GM12878 (cell line): ENCODE results near the gene M1AP. TPM values are rescaled to one million over a fixed set of nuclear protein-coding genes. Genes with fewer than 3 reads are reported as not detected.

ENCODE experiments used
- ATAC-seq: fragments of 200-7000 bp; cut with Tn5 transposase; 3 replicates; pipeline ENCODE4 v1.9.1; 2020; ENCODE audit warnings: mild to moderate bottlenecking, moderate library complexity
- BruUV-seq: library from RNA; stranded (reverse); fragments of 400-500 nt; replicated peaks from 2 replicates; lab custom pipeline; 2021; lab: Mats Ljungman, UMichigan
- CTCF ChIA-PET: fragments of 300-600 bp; sonication (Branson Sonifier 250); formaldehyde crosslinking; extraction: SDS; loops from one replicate; lab custom pipeline; 2021; ENCODE audit warnings: inconsistent platforms; lab: Yijun Ruan, JAX
- POLR2A ChIA-PET: fragments of 350-600 bp; formaldehyde crosslinking; extraction: SDS; loops from one replicate; lab custom pipeline; 2021; ENCODE audit warnings: inconsistent platforms; lab: Charles Lee
- RAD21 ChIA-PET: fragments of 300-600 bp; sonication (Branson Sonifier 250); formaldehyde crosslinking; loops from one replicate; lab custom pipeline; 2023; ENCODE audit warnings: antibody characterized with exemption; ENCODE audit not compliant: unreplicated experiment; lab: Charles Lee
- SMC1A ChIA-PET: fragments of 300-600 bp; sonication (Branson Sonifier 250); formaldehyde crosslinking; loops from one replicate; lab custom pipeline; 2023; ENCODE audit not compliant: unreplicated experiment, uncharacterized antibody; lab: Charles Lee
- DNase-seq: peaks from one replicate; pipeline ENCODE4 v3.0.0-alpha.2; 2011; ENCODE audit warnings: low read depth, low spot score
- FAIRE-seq: peaks from 3 replicates; lab custom pipeline; 2011; peaks lifted over from hg19 to GRCh38; lab: Jason Lieb, UNC
- H2AFZ ChIP-seq: 2 replicates; pipeline ENCODE4 v1.6.0; 2011; ENCODE audit warnings: low read depth, low read length, control low read depth; ENCODE audit not compliant: control insufficient read depth
- H3K27ac ChIP-seq: 2 replicates; pipeline ENCODE4 v1.5.1; 2011; ENCODE audit warnings: control low read depth; ENCODE audit not compliant: control insufficient read depth, insufficient read depth
- H3K27me3 ChIP-seq, 2 experiments: replicated peaks in 1 of 2; 2 replicates each; pipeline versions ENCODE4 v1.6.0 to v1.6.1; 2011; ENCODE audit warnings: low read length in 1 of 2; ENCODE audit not compliant: control insufficient read depth in 2 of 2, insufficient read depth in 2 of 2
- H3K36me3 ChIP-seq, 2 experiments: 2 replicates each; pipeline ENCODE4 v1.5.1; 2011; ENCODE audit warnings: low read length in 1 of 2; ENCODE audit not compliant: control insufficient read depth in 2 of 2, insufficient read depth in 2 of 2
- H3K4me1 ChIP-seq: 2 replicates; pipeline ENCODE4 v1.6.1; 2011; ENCODE audit warnings: mild to moderate bottlenecking, low read length, moderate library complexity, mixed read lengths; ENCODE audit not compliant: control insufficient read depth, insufficient read depth
- H3K4me2 ChIP-seq: 2 replicates; pipeline ENCODE4 v1.6.0; 2011; ENCODE audit warnings: control low read depth; ENCODE audit not compliant: control insufficient read depth, insufficient read depth
- H3K4me3 ChIP-seq: fragments of 200-600 bp; sonication (generic); 2 replicates; pipeline ENCODE4 v1.5.1; 2016
- H3K79me2 ChIP-seq: 2 replicates; pipeline ENCODE4 v1.6.0; 2011; ENCODE audit warnings: low read length; ENCODE audit not compliant: control insufficient read depth, insufficient read depth
- H3K9ac ChIP-seq: 2 replicates; pipeline ENCODE4 v1.8.0; 2011; ENCODE audit warnings: low read length, control low read depth, mixed read lengths; ENCODE audit not compliant: control insufficient read depth, insufficient read depth
- H3K9me3 ChIP-seq: replicated peaks from 3 replicates; pipeline ENCODE4 v1.5.1; 2011; ENCODE audit warnings: mild to moderate bottlenecking, low read length; ENCODE audit not compliant: control insufficient read depth, insufficient read depth
- H4K20me1 ChIP-seq: 2 replicates; pipeline ENCODE4 v1.6.0; 2011; ENCODE audit not compliant: control insufficient read depth, insufficient read depth
- CBFB ChIP-seq: IDR thresholded peaks from 2 replicates; pipeline ENCODE4 v1.6.1; 2016; ENCODE audit warnings: antibody characterized with exemption, low read depth
- CBX3 ChIP-seq: fragments of 200-600 bp; sonication (generic); IDR thresholded peaks from 2 replicates; pipeline ENCODE4 v1.6.1; 2016; ENCODE audit warnings: low read depth, borderline replicate concordance
- EP300 ChIP-seq, 2 experiments: fragments of 150-350 bp in 1 of 2; IDR thresholded peaks; 2 replicates each; pipeline ENCODE4 v1.6.1; 2011 to 2012; ENCODE audit warnings: low read depth in 2 of 2, low read length in 2 of 2, borderline replicate concordance in 1 of 2, improper control_type of control experiment in 1 of 2, inconsistent platforms in 1 of 2; ENCODE audit not compliant: control insufficient read depth in 1 of 2
- HDAC6 ChIP-seq: fragments of 200-600 bp; sonication (generic); IDR thresholded peaks from one replicate; pipeline ENCODE4 v1.8.0; 2017; ENCODE audit warnings: antibody characterized with exemption; ENCODE audit not compliant: unreplicated experiment
- MYB ChIP-seq: fragments of 150-350 bp; IDR thresholded peaks from 2 replicates; pipeline ENCODE4 v1.6.1; 2014; ENCODE audit warnings: mild to moderate bottlenecking, low read depth, low read length, borderline replicate concordance
- PAX5 ChIP-seq: IDR thresholded peaks from 2 replicates; pipeline ENCODE4 v1.6.1; 2011; ENCODE audit warnings: low read depth, low read length, borderline replicate concordance
- RAD21 ChIP-seq: IDR thresholded peaks from 2 replicates; pipeline ENCODE4 v1.6.1; 2011; ENCODE audit warnings: mild to moderate bottlenecking, low read depth, low read length, moderate library complexity; ENCODE audit not compliant: insufficient read depth
- SIX5 ChIP-seq: IDR thresholded peaks from 2 replicates; pipeline ENCODE4 v1.6.1; 2011; ENCODE audit warnings: mild to moderate bottlenecking, low read depth, low read length, moderate library complexity; ENCODE audit not compliant: severe bottlenecking
- SMAD1 ChIP-seq: fragments of 450-650 bp; IDR thresholded peaks from 2 replicates; pipeline ENCODE4 v1.6.1; 2018; ENCODE audit warnings: mild to moderate bottlenecking, low read depth; ENCODE audit not compliant: partially characterized antibody
- USF1 ChIP-seq: IDR thresholded peaks from 2 replicates; pipeline ENCODE4 v1.6.1; 2011; ENCODE audit warnings: borderline replicate concordance, low read depth, mild to moderate bottlenecking, moderate library complexity, mixed read lengths, low read length; ENCODE audit not compliant: insufficient read depth; ENCODE audit errors: extremely low read length
- YBX1 ChIP-seq: fragments of 450-650 bp; IDR thresholded peaks from 2 replicates; pipeline ENCODE4 v1.6.1; 2016; ENCODE audit warnings: antibody characterized with exemption
- ZNF217 ChIP-seq: fragments of 450-650 bp; IDR thresholded peaks from 2 replicates; pipeline ENCODE4 v1.6.1; 2017; ENCODE audit warnings: antibody characterized with exemption, mild to moderate bottlenecking
- WGBS: methylation state at CpG from one replicate; pipeline ENCODE4 v1.1.6; 2016; ENCODE audit warnings: low lambda C conversion rate; ENCODE audit not compliant: insufficient replicate concordance, insufficient coverage; ENCODE audit errors: missing lambda C conversion rate; 5-methylcytosine and 5-hydroxymethylcytosine counted together
- in situ Hi-C: fragments of 300-500 bp; cut with MboI; formaldehyde crosslinking; loops from 9 replicates; pipeline ENCODE4 v1.14.3; 2018; ENCODE audit warnings: mixed read lengths
- intact Hi-C: fragments of 100-400 bp; cut with micrococcal nuclease; formaldehyde crosslinking; loops from one replicate; pipeline ENCODE4 v1.14.2; 2022; ENCODE audit not compliant: unreplicated experiment
- polyA plus RNA-seq, 11 experiments: library from polyadenylated mRNA; depleted of rRNA in 4 of 11; unstranded in 6 of 11; stranded (reverse) in 5 of 11; fragments of >200 nt; fragmentation: Nextera tagmentation in 4 of 11; fragmentation: Illumina TruSeq in 1 of 11; extraction: Ambion mirVana in 4 of 11; extraction: Trizol in 1 of 11; gene quantifications; 1 replicate in 1 of 11; 2 replicates in 10 of 11; pipeline versions ENCODE4 v1.2.1 to v1.2.3, GENCODE V29; 2011 to 2016; ENCODE audit warnings: inconsistent platforms in 2 of 11, missing spikeins in 2 of 11, low read depth in 1 of 11
- total RNA-seq, 4 experiments: library from RNA; depleted of rRNA in 3 of 4; stranded (reverse); fragments of >200 nt in 3 of 4; fragmentation: Illumina TruSeq in 1 of 4; extraction: Trizol in 1 of 4; gene quantifications; 2 replicates each; pipeline versions ENCODE4 v1.2.1 to v1.2.3, GENCODE V29; 2013 to 2021
- TF ChIP-seq, protein P1 (sequence below): fragments of 450-650 bp; IDR thresholded peaks from 2 replicates; pipeline ENCODE4 v1.6.1; 2017; ENCODE audit warnings: mild to moderate bottlenecking
- TF ChIP-seq, protein P2 (sequence below): IDR thresholded peaks from 2 replicates; pipeline ENCODE4 v1.6.1; 2011; ENCODE audit warnings: low read depth, mild to moderate bottlenecking, low read length, moderate library complexity, borderline replicate concordance; ENCODE audit errors: extremely low read depth

M1AP gene
- total and polyA plus RNA-seq, 10 of the 15 experiments (the other 5 are each of a cell fraction or from before 2014, with no cell fraction given), result 0.04 to 0.32 (median 0.16) TPM; not detected in 4

GRCh38 chr2:74526649-74527230 lies 121.4 kb downstream of the M1AP start:
- Histone ChIP-seq H4K20me1 (no peaks in the 10 kb centered on the region), H3K9me3 (no peaks in the 10 kb centered on the region), H3K27me3 (no peaks in the 10 kb centered on the region), H3K4me2 (peak overlapping the region; percentile 46), H3K4me3 (no peak overlapping the region), H3K79me2 (peaks cover 46% of the 10 kb centered on the region), H2AFZ (no peak overlapping the region), H3K4me1 (peaks cover 30% of the 10 kb centered on the region), H3K9ac (no peak overlapping the region), H3K27ac (no peak overlapping the region), H3K36me3 (peaks cover 12 to 23% of the 10 kb centered on the region in 2 experiments)
- ATAC-seq (no peak), FAIRE-seq (no peak), DNase-seq (no peak)
- ChIA-PET POLR2A (interaction anchor here (0.7 to 2.6 kb wide), 6 partner anchors 18 to 60 kb away, joined by 3 to 10 read pairs (median 4); partner anchors contain the start of gene PCGF1), SMC1A (interaction anchor here (1.4 to 9.9 kb wide), 4 partner anchors 18 to 60 kb away, joined by 3 to 208 read pairs (median 30); partner anchors contain the start of gene PCGF1), CTCF (interaction anchor here (1.1 to 10.4 kb wide), 6 partner anchors 19 to 60 kb away, joined by 4 to 226 read pairs (median 51); partner anchors contain the start of genes CCDC142, PCGF1 and TTC31), RAD21 (interaction anchor here (1.1 to 7.5 kb wide), 3 partner anchors 44 to 91 kb away, joined by 3 to 158 read pairs (median 7); partner anchors contain the start of genes CCDC142 and TTC31)
- intact Hi-C loops, result no loop called here
- BruUV-seq, result no TSS peak
- TF ChIP-seq USF1 (no peak), ZNF217 (no peak), MYB (no peak), SMAD1 (no peak), CBFB (no peak), YBX1 (no peak), CBX3 (no peak), EP300 (IDR thresholded peaks at IDR 0.05; ENCODE audit: borderline replicate concordance in 1 of 2, control insufficient read depth in 1 of 2, low read depth in 2 of 2, low read length in 2 of 2) (no peak), PAX5 (no peak), SIX5 (no peak), RAD21 (no peak), HDAC6 (no peak)
- TF ChIP-seq, protein P1, sequence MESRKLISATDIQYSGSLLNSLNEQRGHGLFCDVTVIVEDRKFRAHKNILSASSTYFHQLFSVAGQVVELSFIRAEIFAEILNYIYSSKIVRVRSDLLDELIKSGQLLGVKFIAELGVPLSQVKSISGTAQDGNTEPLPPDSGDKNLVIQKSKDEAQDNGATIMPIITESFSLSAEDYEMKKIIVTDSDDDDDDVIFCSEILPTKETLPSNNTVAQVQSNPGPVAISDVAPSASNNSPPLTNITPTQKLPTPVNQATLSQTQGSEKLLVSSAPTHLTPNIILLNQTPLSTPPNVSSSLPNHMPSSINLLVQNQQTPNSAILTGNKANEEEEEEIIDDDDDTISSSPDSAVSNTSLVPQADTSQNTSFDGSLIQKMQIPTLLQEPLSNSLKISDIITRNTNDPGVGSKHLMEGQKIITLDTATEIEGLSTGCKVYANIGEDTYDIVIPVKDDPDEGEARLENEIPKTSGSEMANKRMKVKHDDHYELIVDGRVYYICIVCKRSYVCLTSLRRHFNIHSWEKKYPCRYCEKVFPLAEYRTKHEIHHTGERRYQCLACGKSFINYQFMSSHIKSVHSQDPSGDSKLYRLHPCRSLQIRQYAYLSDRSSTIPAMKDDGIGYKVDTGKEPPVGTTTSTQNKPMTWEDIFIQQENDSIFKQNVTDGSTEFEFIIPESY, result no peak
- TF ChIP-seq, protein P2, sequence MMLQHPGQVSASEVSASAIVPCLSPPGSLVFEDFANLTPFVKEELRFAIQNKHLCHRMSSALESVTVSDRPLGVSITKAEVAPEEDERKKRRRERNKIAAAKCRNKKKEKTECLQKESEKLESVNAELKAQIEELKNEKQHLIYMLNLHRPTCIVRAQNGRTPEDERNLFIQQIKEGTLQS, result no peak
- WGBS, result 73% methylated on average over 11 of the region's 11 CpGs
- in situ Hi-C loops, result no loop called here
